Panc1 (cell line): Measurements from ENCODE around the gene METTL21C.

ENCODE experiments used
- CTCF ChIP-seq: fragments of 450-650 bp; IDR thresholded peaks from 2 replicates; pipeline ENCODE4 v1.5.1; 2017; ENCODE audit warnings: mild to moderate bottlenecking
- POLR2AphosphoS5 ChIP-seq: IDR thresholded peaks from 2 replicates; pipeline ENCODE4 v1.6.1; 2012; ENCODE audit warnings: mild to moderate bottlenecking, low read depth, low read length, moderate library complexity

DNA sequence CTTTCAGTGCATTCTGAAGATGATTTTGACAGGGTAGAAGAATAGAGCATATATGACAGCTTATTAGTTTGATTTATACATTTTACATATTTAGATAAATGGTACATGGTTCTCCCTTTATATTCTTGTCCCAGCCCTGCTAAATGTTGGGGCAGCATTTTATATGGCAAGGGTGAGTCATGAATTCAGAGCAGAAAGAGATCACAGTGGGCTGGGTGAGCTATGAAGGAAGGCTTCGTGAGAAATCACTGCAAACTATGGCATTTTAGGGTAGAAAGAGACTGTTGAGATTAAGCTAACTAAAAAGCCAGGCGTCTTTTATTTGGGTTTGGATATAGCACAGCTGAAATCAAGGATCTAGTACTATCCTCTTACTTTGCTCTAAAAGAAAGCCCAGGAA is 23.9 kb upstream of the METTL21C start:
- TF ChIP-seq CTCF (no peak), POLR2AphosphoS5 (no peak)
